Activated CD4-positive, alpha-beta T cell treated with anti-CD3 and anti-CD28 coated beads, Interleukin-2, amount 50 U/mL, for 1 hour (primary cell): ENCODE results near the gene PACS1.
A peak's percentile ranks its signal among the peaks of the same experiment; 100 is the strongest.
"Not testable (repeated sequence)": the region's sequence is repeated elsewhere in the genome, so short reads cannot be mapped to it uniquely, and the experiment has no call there.

ENCODE experiments used
- DNase-seq: peaks from one replicate; pipeline ENCODE4 v3.0.0-alpha.2; 2020

Gene PACS1

DNA sequence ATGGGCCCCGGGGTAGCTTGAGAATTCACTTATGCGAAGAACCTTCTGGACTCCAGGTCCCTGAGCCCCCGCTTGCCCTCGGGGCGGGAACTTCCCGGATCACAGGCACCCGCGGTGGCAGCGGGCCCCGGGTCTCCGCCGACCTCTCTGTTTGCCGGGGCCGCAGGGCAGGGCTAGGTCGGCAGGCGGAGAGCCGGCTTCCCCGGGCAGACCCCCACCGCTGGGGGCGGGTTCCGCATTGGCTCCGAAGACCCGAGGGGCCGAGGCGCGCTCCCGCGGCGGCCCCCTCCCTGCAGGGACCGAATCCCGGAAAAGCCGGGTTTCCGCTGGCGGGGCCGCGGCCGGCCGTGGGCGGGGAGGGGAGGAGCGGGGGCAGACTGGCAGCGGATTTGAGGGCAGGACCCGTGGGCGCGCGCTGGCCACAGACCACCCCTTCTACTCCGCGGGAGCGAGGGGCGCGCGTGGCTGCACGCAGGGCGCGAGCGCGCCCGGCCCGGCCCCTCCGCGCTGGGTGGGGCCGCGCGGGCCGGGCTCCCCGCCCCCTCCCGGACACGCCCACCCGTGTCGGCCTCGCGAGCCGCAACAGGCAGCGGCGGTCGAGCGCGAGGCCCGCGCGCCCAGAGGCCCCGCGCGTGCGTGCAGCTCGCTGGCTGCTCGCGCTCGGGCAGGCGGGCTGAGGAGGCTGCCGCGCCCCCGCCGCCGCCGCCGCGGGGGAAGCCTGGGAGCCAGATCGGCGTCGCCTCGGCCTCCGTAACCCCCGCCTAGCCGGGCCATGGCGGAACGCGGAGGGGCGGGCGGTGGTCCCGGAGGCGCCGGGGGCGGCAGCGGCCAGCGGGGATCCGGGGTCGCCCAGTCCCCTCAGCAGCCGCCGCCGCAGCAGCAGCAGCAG lies at the start of gene PACS1:
PACS1 (plus strand) TSS at position 558 of the 889 bp plus-strand sequence; CDS start at position 773, 215 bp downstream.
- peak; percentile 71 for DNase-seq

- DNase-seq: no peak
Observed at GRCh38 chr11:66020618-66021357, 49.3 kb upstream of the PACS1 start.

DNA sequence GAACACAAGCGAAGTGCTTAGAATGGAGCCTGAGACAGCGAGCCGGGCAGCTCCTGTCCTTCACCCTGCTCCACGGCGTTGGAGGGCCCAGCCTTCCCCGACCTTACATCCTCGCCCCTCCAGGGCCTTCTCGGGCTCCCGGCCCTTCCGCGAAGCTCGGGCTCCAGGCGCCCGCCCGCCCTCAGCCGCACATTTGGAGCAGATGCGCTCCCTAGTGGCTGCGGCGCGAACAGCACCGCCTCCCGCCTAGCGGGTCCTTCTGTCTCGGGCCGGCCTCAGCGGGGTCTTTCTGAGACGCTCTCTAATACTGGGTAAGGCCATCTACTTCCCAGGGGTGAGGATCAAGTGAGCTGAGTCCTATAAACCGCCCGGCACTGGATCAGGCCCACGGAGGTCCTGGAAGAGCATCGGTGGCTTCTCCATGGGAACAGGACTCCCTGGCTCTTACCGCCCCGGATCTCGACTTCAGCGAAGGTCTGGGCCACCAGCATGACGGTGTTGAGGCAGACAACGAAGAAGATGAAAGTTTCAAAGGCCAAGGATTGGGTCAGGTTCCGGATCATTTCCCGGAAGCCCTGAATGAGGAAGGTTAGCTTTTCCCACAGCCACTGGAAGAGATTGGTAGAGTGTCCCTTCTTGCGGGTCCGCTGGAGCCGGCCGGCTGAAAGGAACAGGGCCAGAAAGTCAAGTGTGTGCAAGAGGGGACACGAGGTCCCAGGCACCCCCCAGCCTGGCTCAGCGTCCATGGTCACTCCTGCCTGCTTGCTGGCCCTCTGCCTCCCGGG lies 47.5 kb upstream of the PACS1 start:
- DNase-seq: peak; percentile 78

DNA sequence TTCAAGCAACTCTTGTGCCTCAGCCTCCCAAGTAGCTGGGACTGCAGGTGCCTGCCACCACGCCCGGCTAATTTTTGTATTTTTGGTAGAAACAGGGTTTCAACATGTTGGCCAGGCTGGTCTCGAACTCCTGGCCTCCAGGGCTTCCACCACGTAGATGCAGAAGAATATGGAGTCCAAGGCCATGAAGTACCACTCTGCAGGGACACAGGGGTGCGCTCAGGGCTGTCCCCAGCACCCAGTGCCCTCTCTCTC lies 47.0 kb upstream of the PACS1 start:
- not testable (repeated sequence) for DNase-seq

DNA sequence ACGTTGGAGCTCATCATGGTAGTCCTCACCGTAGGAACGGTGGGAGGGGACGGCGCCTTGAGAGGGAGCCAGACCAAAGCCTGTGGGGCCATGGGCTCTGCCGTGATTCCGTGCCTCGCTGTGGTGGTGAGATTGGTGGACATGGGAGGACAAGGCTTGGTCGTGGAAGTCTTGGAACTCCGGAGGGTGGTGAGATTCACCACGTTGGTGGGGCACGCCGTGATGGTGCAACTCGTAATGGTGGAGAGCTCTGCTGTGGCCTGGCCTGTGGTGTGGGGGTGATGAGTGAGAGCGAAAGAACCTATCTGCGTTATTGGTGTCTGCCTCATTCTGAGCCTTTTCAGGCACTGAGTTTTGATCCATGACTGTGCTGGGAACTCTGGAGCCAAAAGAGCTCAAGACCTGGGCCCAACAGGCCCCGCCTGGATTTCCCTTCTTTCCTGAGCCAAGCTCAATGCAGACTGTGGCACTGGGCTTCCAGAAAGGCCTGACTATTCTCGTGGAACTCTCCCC lies 44.0 kb upstream of the PACS1 start, which contains the start of gene CATSPER1:
CATSPER1 (minus strand) TSS at position 463 of the 513 bp plus-strand sequence; CDS start at position 363, 100 bp downstream.
- no peak for DNase-seq

- DNase-seq: no peak
Observed at GRCh38 chr11:66032957-66033735, 36.9 kb upstream of the PACS1 start.

DNA sequence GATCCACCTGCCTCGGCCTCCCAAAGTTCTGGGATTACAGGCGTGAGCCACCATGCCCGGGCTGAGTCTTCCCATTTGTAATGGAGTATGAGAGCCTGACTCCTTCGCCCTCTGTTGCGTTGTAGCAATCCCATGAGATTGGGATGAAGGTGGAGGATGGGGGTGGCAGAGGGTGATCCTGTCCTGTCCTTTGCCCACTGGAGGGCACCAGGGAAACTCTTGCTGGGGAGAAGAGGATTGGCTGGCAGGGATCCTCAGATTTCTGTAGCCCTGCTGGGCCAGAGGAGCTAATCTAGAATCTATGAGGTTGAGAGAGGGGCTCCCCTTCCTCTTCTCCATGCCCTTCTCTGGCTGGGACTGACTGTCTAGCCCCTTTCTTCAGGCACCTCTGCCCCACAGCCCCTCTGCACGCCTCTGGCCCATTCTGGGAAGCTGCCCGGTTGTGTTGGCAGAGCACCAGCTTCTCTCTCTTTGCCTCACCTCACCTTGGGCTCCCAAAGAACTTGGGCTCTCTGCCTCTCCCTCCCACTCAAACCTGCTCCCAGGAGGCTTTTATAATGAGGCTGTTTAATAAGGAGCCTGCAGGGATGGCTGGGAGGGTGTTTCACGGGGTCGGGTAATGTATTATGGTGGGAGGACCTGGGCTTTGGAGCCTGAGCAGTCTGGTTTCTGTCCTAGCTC lies 34.3 kb upstream of the PACS1 start:
- no peak for DNase-seq

DNA sequence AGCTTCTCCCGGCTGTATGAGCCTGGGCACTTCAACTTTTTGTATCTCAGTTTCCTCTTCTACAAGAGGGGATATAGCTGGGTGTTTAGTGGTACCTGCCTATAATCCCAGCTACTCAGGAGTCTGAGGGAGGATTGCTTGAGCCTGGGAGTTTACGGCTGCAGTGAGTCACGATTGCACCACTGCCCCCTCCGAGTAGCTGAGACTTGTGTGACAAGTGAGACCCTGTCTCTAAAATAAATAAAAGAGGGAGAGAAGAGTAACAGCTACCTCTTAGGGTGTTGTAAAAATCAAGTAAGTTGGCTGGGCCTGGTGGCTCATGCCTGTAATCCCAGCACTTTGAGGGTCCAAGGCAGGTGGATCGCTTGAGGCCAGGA lies 33.8 kb upstream of the PACS1 start:
- no peak for DNase-seq

DNA sequence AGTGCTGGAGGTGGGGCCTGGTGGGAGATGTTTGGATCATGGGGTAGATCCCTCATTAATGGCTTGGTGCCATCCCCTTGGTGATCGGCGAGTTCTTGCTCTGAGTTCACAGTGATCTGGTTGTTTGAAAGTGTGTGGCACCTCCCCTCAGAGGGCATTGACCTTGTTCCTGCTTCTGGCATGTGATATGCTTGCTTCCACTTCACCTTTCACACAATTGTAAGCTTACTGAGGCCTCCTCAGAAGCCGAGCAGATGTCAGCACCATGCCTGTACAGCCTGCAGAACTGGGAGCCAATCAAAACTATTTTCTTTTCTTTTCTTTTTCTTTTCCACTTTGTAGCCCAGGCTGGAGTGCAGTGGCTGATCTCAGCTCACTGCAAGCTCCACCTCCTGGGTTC lies 32.7 kb upstream of the PACS1 start:
- DNase-seq: no peak

GRCh38 chr11:66039765-66040164 lies 30.3 kb upstream of the PACS1 start:
- DNase-seq: no peak

GRCh38 chr11:66042227-66042995 lies 27.7 kb upstream of the PACS1 start:
- DNase-seq: no peak

GRCh38 chr11:66042996-66043906 lies 26.8 kb upstream of the PACS1 start:
- no peak for DNase-seq

- no peak for DNase-seq
Observed at GRCh38 chr11:66044757-66045156, 25.3 kb upstream of the PACS1 start.

DNA sequence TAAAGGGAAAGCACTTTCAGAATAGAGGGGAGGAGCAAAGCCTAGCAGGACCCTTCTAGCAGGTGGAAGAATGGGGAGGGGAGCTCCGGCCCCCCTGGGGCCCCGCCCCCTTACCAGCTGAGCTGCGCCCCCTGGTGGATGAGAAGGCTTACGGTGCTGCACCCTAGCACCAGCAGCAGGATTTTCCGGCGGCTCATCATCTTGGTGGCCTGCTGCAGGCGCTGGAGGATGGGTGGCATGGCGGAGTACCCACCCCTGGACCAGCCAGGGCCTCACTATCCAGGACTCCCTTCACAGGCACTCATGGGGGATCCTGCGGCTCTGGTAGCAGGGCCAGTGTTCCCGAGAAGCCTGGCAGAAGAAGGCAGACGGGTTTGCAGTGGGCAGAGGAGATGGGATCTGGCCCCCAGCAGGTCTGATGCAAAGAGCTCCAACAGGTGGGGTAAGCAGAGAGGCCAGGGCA lies 24.9 kb upstream of the PACS1 start:
- peak; percentile 84 for DNase-seq

- DNase-seq: no peak
Observed at GRCh38 chr11:66046901-66047300, 23.2 kb upstream of the PACS1 start.

DNA sequence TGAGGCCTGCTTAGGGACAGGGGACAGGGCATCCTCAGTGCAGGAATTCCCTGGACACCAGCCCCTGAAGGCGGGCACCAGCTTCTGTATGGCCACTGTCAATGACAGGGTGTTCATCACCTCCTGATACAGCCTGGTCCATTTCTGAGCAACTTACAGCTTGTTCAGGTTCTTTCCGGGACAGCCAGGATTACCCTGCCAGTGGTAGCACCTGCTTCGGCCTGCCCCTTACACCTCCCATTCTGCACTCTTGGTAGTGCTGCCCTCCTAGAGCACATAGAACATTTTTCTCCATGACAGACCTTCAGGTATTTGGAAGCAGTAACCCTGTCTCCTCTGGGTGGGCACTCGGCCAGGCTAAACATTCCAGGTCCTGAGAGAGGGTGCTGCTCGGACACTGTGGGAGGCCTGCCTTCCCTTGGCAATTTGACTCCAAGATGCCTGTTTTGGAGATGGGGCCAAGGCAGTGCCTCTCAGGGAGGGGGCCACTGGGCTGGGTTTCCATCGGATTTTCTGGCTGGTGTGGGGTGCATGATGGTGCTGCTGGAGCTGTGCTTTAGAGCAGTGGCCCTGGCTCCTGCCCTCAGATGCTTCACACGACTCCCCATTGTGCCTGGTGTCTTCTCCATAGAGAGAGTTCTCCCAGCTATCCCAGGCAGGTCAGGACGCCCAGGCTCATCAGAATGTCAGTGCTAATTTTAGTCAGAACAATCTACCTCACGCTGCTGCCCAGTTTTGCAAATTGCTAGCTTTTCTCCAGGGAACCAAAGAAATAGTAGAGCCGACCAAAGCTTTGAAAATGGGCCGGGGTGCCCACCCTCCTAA lies 22.3 kb upstream of the PACS1 start:
- DNase-seq: no peak

- no peak for DNase-seq
Observed at GRCh38 chr11:66048547-66049323, 21.3 kb upstream of the PACS1 start, which contains the start of gene GAL3ST3. Gene GAL3ST3 (minus strand): TSS chr11:66049161. CDS start chr11:66045415, 3,746 bp downstream.
